GM19467 (cell line): Measurements from ENCODE around the gene C1orf174.
A peak's percentile ranks its signal among the peaks of the same experiment; 100 is the strongest.

Experiments used
- ATAC-seq: cut with Tn5 transposase; IDR thresholded peaks from one replicate; pipeline ENCODE4 v1.9.1; 2021; ENCODE audit warnings: mild to moderate bottlenecking, moderate library complexity; ENCODE audit not compliant: unreplicated experiment

The C1orf174 gene

DNA sequence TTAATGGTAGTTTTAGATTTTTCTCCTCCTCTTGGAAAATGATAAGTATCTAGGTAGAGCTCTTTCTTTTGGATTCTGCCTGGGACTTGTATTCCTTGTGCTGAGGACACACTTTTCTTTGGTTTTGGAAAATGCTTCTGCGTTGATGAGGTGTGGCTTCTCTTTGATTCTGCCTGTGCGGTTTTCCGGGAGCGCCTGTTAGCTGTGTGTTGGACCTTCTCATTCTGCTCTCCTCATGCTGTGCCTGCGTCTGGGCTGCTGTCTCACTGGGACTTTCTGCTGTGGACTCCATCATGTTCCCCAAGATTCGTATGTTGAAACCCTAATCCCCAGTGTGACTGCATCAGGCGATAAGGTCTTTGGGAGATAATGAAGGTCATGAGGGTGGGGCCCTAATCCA, 21.0 kb downstream of the C1orf174 start:
- ATAC-seq = no peak

DNA sequence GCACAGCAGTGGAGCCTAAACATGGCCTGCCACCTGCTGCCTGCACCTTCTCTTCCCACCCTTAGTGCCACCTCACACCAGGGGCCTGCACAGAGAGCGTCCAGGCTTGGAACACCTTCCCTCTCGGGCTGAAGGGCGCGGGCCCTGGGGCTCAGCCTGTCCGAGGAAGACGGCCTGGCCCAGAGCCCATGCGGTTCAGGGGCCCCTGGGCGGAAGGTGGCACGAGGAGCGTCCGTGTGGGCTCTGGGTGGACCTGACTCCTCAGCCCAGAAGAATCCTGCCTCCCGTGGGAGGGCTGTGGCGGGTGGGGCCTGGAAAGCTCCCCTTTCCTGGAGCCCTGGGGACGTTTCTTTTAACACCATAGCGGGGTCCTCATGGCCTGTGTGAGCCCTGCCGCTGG, 23.4 kb downstream of the C1orf174 start:
- ATAC-seq = no peak

DNA sequence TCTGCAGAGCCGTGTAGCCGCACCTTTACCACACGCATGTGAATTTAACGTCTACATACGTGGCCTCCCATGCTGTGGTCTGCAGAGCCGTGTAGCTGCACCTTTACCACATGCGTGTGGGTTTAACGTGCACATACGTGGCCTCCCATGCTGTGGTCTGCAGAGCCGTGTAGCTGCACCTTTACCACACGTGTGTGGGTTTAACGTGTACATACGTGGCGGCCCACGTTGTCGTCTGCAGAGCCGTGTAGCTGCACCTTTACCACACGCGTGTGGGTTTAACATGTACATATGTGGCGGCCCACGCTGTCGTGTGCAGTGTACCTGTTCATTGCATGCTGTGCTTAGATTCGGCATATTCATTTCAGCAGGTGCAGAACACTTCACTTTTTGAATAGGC, 25.3 kb downstream of the C1orf174 start:
- ATAC-seq = no peak

DNA sequence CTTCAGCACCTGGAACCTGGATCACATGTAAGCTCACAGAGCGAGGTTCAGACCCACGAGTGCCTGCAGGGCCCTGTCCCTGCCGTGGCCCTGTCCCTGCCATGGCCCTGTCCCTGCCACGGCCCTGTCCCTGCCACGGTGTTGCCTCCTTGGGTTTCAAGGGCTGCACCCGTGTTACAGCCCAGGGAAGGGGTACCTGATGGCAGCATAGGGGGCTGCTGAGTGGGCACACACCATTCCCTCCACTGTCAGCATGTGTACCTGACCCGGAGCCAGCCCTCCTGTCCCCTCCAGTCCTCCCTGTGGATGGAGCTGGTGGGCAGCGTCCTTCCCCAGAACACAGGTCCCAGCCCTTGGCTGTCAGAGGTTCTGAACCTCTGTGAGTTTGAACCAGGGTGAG, 27.5 kb downstream of the C1orf174 start:
- no peak for ATAC-seq

DNA sequence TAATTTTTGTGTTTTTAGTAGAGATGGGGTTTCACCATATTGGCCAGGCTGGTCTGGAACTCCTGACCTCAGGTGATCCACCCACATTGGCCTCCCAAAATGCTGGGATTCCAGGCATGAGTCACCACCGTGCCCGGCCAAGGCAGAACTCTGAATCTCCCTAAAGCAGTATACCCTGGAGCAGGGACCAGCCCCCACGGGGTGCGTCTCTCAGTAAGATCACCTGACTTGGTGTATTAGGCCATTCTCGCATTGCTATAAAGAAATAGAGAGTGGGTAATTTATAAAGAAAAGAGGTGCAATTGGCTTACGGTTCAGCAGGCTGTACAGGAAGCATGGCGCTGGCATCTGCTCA, 28.6 kb downstream of the C1orf174 start:
- no peak for ATAC-seq

DNA sequence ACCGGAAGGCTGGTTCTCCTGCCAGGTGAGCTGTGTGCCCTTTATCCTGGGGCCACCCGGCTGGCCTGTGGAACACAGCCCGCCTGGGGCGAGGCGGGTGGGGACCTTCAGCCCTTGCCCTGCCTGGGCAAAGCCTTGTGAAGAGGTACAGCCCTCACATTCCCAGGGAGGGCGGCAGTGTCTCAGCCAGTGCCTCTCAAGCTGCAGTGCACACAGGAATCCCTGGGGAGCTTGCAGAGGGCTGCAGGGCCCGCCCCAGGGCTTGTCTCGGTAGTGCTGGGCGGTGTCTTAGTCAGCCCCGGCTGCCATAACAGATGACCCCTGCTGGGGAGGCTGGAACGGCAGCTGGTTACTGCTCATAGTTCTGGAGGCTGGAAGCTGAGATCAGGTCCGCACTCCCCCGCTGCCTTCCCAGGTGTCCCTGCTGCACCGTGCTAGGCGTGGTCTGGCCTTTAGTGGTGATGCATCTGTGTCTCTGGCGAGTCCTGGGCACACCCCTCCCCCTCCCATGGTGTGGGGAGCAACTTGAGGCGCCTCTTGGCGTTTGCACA, 30.2 kb downstream of the C1orf174 start:
- ATAC-seq = no peak

DNA sequence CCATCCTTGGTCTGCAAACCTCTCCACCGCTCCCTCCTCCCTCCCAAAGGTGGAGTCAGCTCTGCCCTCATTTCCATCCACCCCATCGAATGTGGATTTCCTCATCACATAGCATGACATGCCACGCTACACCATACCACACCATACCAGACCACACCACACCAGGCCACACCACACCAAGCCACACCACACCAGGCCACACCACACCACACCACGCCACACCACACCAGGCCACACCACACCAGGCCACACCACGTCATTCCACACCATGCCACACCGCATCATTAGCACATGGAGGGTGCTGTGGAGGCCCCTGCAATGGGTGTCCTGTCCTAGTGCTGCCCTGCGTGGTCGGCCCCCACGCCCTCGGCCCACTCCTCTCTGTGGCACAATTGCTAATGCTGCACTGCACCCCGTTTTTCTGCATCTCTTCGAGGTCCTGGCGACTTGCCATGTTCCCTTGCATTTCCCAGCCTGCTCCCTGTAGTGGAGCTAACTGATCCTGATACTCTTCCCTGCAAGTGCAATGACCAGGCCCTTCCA, 31.5 kb downstream of the C1orf174 start:
- no peak for ATAC-seq

DNA sequence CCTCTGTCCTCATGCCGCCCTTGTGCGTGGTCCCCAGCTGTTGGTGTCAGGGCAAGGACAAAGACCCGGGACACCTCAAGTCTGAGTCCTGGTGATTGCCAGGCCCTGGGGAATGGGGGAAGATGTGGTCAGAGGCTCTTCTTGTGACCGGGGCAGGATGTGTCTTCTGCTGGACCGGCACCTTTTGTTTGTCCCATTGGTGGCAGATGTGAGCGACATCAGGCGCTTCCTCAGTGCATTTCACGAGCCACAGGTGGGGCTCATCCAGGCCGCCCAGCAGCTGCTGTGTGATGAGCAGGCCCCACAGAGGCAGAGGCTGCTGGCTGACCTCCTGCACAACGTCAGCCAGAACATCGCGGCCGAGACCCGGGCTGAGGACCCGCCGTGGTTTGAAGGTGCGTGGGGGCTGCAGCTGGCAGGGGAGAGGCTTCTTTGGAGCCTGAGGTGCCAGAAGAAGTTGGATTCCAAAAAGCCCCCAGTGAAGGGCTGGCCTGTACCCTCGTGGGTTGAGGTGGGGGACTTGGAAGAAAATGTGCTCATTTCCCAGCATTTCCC, 34.4 kb downstream of the C1orf174 start:
- ATAC-seq = no peak

DNA sequence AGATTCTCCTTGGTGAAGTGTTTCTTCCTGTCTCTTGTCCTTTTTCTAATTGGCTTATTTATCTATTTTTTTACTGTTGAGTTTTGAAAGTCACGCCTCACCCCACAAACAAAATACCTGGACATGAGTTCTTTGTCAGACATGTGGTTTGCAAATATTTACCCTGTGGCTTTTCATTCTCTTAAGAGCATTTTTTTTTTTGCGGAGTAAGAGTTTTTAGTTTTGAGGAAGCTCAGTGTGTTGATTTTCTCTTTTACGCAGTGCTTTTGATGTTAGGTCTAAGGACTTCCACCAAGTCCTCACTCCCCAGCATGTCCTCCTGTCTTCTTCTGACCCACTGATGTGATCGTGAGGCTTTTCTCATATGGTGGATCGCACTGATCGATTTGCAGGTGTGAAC, 35.2 kb downstream of the C1orf174 start:
- ATAC-seq = no peak

DNA sequence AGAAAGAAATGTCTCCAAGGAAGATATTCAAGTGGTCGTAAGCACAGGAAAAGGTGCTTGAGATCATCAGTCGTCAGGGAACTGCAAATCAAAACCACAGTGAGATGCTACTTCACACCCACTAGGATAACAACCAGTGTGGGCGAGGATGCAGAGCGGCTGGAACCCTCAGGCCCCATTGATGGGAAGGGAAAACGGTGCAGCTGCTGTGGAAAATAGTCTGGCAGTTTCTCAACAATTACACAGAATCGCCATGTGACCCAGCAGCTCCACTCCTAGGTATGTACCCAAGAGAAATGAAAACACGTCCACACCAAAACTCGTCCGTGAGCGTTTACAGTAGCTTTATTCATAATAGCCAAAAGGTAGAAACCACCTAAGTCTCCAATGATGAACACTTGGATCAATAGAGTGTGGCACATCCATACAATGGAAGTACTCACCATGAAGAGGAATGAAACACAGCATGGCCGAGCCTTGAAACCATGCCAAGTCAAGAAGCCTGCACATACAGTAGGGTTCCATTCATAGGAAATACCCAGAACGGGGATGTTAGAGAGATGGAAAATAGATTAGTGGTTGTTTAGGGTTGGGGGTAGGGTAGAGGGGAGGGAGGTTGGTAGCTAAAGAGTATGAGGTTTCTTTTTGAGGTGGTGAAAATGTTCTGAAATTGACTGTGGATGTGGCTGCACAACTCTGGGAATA, 36.7 kb downstream of the C1orf174 start:
- ATAC-seq = no peak

DNA sequence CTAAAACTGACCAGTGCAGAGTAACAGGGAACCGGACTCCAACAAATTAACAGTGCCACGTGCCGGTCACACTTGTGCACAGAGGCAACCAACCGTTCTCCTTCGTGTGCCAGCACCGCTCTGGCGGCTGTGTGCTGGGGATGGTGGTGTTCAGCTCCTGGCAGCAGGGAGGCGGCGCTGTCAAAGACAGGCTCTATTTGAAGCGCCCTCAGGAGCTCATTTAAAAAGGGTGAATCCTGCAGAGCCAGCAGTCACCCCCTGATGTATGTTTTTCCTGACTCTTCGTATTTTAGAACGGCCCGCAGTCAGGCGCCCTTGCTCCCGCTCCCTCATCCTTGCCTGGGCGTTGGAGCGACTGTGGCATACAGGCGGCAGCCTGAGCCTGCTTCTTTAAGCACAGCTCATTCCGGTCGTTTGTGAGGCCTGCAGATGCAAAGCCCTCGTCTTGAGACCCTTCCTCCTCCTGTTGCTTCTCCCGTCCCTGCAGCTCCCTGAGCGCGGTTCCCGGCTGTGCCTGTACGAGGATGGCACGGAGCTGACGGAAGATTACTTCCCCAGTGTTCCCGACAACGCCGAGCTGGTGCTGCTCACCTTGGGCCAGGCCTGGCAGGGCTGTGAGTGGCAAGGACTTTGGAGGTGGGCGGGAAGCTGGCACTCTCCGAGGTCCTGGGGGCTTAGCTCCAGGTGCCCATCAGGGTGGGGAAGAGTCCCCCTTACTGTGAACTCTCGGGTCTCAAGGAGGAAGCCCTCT, 41.7 kb downstream of the C1orf174 start:
- no peak for ATAC-seq

DNA sequence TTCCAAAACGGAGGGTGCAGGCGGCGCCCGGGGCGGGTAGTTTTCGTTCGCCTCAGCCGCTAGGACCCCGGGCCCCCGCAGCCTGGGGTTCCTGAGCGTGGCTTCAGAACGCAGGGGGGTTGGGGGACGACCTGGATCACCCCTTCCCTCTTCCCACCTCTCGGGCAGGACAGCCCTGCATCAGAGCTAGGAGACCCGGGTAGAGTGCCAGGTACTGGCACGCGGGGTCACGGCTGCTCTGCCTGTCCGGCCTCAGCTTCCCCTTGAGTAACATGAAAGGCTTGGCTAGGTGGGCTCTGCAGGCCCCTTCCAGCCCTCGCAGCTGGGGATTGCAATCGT, 42.3 kb downstream of the C1orf174 start:
- ATAC-seq = no peak

DNA sequence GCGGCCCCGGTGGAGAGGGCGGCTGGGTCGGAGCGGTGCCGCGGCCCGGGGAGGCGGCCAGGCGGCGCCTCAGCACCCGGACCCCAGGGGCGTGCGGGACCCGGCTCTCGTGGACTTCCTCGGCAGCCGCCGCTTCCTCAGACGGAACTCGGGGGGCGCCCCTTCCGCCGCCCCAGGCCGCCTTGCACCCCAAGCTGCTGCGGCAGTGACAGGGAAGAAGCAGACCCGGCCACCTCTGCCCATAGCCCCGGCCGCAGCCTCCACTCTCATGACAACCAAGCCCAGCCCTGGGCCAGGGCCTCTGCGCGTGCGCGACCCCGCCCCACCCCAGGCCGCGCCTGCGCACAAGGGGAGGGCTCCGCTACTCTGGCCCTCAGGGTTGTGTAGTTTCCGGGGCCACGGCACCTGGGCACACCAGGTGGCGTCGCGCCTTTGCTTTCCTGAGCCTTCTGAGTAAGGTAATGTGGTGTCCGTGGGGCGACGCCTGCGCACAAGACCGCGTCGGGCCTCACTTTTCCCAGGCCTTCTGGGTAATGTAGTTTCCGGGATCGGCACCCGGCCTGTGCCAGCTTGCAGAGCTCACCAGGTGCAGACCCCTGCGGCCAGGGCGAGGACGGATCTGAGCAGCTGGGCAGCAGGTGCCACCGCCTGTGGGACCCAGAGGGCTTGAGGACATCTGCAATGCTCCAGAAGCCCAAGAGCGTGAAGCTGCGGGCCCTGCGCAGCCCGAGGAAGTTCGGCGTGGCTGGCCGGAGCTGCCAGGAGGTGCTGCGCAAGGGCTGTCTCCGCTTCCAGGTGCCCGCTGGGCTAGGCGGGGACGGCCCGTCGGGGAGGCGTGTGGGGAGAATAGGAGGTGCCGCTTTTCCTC, 42.9 kb downstream of the C1orf174 start, which contains the start of the genes CEP104 and DFFB:
Gene CEP104, minus strand, starts transcription at position 289 of the 868 bp plus-strand sequence. CDS start 4,804 bp downstream, outside the sequence.
Gene DFFB, plus strand, starts transcription at position 554 of the 868 bp plus-strand sequence. Its CDS starts 128 bp downstream, at position 682.
- ATAC-seq = peak; percentile 96

DNA sequence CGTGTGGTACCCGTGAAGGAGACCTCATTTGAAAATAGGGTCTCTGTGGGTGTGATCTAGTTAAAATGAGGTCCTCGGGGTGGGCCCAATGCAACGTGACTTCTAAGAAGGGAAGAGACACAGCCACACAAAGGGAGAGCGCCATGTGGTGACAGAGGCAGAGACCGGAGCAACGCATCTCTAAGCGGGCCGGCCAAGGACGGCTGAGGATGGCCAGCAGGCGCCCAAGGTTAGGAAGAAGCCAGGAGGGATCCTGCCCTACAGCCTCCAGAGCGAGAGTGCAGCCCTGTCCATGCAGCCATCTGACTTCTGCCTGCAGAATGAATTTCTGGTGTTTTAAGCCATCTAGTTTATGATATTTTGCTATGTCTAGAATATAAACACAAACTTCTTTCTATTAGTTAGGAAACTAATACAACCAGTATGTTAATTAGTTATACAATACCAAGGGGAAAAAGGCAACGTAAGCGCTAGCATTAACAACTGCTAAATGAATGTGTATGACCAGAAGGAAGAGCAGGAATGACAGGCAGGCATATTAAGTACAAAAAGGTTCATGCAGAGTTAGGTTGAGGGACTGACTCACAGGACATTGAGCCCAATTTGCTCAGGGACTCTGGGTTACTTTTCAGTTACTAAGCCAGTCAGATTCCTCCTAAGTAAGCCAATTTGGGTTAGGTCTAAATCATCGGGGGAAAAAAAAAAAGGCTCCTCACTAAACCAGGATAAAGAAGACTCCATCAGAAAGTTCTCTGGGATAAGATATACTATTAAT, 47.2 kb downstream of the C1orf174 start:
- ATAC-seq = no peak

DNA sequence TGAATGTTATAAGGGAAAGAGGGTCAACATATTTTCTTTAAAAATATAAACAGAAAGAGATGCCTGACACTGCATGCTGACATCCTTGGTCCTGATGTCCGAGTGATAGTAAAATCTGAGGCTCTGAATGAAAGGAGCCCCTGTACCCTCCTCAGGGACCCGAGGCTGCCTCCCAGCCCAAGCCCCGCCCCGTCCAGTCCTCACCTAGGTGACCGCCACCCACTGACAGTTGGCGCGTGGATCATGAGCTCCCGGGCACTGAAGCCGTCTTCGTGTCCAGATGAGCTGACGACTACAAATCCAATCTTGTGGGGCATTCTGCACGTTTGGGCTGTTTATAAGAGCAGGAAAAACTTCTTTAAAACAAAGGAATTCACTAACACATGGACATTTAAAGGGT, 48.0 kb downstream of the C1orf174 start:
- no peak for ATAC-seq

DNA sequence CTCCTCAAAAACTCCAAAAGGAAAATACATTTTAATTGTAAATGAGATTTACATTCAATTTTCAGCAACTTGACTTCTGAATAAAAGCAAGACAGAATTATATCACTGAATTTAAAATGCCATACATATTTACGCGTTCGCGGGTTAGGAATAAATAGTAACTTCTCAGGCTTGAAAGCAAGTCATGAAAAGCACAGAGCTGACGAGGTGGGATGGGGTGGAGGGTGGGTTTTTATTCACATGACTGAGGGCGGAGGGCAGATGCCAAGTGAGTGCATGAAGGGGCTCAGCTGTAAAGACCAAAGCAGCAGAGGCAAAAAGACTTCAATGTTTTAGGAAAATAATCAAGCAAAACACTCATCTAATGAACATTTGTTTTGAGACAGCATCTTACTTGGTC, 48.8 kb downstream of the C1orf174 start:
- no peak for ATAC-seq

DNA sequence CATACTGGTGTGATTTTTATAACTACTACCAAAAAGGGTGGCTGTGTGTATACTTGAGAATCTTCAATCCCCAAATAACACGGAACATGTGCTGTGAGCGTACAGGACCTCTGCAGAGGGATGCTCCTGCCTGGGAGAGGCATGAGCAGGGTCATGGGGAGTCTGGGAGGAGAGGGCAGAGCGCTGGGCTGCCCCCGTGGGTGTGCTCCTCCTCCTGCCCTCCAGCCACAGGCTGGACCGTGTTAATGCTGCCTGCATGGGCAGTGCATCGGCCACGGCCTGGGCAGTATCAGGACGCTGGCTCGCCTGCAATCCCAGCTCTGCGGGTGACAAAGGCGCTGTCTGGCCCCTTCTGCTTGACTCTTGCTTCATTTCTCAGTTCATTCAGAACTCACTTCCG, 49.2 kb downstream of the C1orf174 start:
- ATAC-seq = no peak

DNA sequence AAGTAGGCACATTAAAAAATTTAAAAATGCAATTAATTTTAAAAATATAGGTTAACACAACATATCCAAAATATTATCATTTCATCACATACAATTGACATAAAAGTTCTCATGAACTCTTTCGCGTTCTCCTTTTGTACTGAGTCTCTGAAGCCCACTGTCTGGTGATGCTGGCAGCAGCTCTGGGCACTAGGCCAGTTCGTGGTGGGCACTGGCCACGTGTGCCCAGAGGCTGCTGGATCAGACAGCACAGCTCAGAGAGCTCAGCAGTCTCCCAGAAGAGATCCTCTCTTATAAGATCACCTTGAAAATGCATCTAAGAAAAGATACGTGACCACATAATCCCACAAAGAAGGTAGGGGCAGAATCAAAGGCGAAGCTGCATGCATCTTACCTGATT, 53.0 kb downstream of the C1orf174 start:
- no peak for ATAC-seq

DNA sequence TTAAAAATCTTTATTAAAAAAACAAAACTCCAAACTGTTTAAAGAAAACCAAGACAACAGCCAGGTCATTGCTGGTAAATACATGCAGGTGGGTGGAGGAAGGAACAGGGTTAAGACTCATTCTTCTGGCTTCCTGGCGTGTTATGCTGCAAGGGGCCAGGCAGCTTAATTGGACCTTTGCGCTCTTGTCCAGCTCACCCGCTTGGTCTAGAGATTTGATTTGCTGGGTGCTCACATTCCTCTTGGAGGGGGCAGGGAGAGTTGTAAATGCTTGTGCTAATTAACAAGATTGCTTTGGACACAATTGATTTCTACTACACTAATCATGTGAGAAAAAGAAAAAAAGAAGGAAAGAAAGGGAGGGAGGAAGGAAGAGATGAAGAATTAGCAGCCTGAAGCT, 53.5 kb downstream of the C1orf174 start:
- no peak for ATAC-seq

DNA sequence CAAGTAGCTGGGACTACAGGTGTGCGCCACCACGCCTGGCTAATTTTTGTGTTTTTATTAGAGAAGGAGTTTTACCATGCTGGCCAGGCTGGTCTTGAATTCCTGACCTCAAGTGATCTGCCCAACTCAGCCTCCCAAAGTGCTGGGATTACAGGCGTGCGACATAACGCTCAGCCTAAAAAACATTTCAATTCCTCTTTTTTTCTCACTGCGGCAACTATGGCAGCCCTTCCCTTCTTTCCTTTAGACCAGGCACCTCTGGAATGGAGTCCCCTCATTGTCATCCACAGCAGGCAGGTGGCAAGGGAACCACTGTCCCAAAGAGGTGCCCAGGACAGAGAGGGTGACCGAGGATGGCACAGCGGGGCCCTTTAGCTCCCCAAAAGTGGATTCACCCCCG, 57.2 kb downstream of the C1orf174 start:
- no peak for ATAC-seq
